KMS-11 (cell line): ENCODE data around the gene SOCS1.
A peak's percentile ranks its signal among the peaks of the same experiment; 100 is the strongest.

Source experiments
- H2AFZ ChIP-seq: fragments of 200-600 bp; sonication (generic); 2 replicates; pipeline ENCODE4 v1.6.1; 2016; ENCODE audit warnings: antibody characterized with exemption, mixed run types, low read depth
- H3K27ac ChIP-seq: fragments of 200-600 bp; sonication (generic); 2 replicates; pipeline ENCODE4 v1.6.1; 2016; ENCODE audit warnings: mild to moderate bottlenecking, mixed run types
- H3K27me3 ChIP-seq: fragments of 200-600 bp; sonication (generic); 2 replicates; pipeline ENCODE4 v1.6.1; 2017; ENCODE audit warnings: mild to moderate bottlenecking, low read depth, mixed run types, moderate library complexity; ENCODE audit not compliant: insufficient read depth
- H3K36me3 ChIP-seq: fragments of 200-600 bp; sonication (generic); 2 replicates; pipeline ENCODE4 v1.6.1; 2017; ENCODE audit warnings: mild to moderate bottlenecking, mixed run types; ENCODE audit not compliant: insufficient read depth
- H3K4me1 ChIP-seq: fragments of 200-600 bp; sonication (generic); 2 replicates; pipeline ENCODE4 v1.6.1; 2016; ENCODE audit warnings: mild to moderate bottlenecking, low read depth, mixed run types; ENCODE audit not compliant: poor library complexity, severe bottlenecking
- H3K4me2 ChIP-seq: fragments of 200-600 bp; sonication (generic); 2 replicates; pipeline ENCODE4 v1.7.0; 2016; ENCODE audit warnings: mild to moderate bottlenecking, mixed run types
- H3K4me3 ChIP-seq: fragments of 200-600 bp; sonication (generic); IDR thresholded peaks from 2 replicates; pipeline ENCODE4 v1.6.1; 2017; ENCODE audit warnings: low read depth, low read length, mixed read lengths; ENCODE audit not compliant: insufficient read depth
- H3K79me2 ChIP-seq: fragments of 200-600 bp; sonication (generic); 2 replicates; pipeline ENCODE4 v1.6.1; 2016; ENCODE audit warnings: low read depth, mixed run types; ENCODE audit not compliant: insufficient read depth
- H3K9ac ChIP-seq: fragments of 200-600 bp; sonication (generic); 2 replicates; pipeline ENCODE4 v1.6.1; 2016; ENCODE audit warnings: mild to moderate bottlenecking, mixed run types
- H4K20me1 ChIP-seq: fragments of 200-600 bp; sonication (generic); 2 replicates; pipeline ENCODE4 v1.6.1; 2016; ENCODE audit warnings: mild to moderate bottlenecking, mixed run types; ENCODE audit not compliant: insufficient read depth
- CTCF ChIP-seq: fragments of 200-600 bp; sonication (generic); conservative IDR thresholded peaks from 2 replicates; pipeline ENCODE4 v1.6.1; 2017; ENCODE audit warnings: low read depth, mild to moderate bottlenecking, antibody characterized with exemption, low read length, moderate library complexity, mixed read lengths

Gene SOCS1

GRCh38 chr16:11298143-11298900 lies 42.3 kb upstream of the SOCS1 start:
- no peaks in the 10 kb centered on the region for H4K20me1 ChIP-seq
- no peak overlapping the region for H3K27ac ChIP-seq
- no peak overlapping the region for H3K9ac ChIP-seq
- no peak overlapping the region for H3K4me3 ChIP-seq
- no peak overlapping the region for H2AFZ ChIP-seq
- H3K79me2 ChIP-seq, result no peaks in the 10 kb centered on the region
- H3K4me2 ChIP-seq, result peak overlapping the region; percentile 62
- no peaks in the 10 kb centered on the region for H3K36me3 ChIP-seq
- H3K4me1 ChIP-seq, result peaks cover 45% of the 10 kb centered on the region
- peaks cover 42% of the 10 kb centered on the region for H3K27me3 ChIP-seq
- no peak for TF ChIP-seq CTCF

- Histone ChIP-seq H3K4me3 (no peak overlapping the region), H3K36me3 (no peaks in the 10 kb centered on the region), H3K4me1 (peaks cover 38% of the 10 kb centered on the region), H3K4me2 (peak overlapping the region; percentile 62), H2AFZ (no peak overlapping the region), H3K27me3 (peaks cover 42% of the 10 kb centered on the region), H3K27ac (no peak overlapping the region), H3K79me2 (no peaks in the 10 kb centered on the region), H4K20me1 (no peaks in the 10 kb centered on the region), H3K9ac (no peak overlapping the region)
- TF ChIP-seq CTCF, result no peak
These were observed 41.6 kb upstream of the SOCS1 start for GRCh38 chr16:11297492-11298142.

- Histone ChIP-seq H3K9ac (no peak overlapping the region), H3K27ac (no peak overlapping the region), H2AFZ (no peak overlapping the region), H3K36me3 (no peaks in the 10 kb centered on the region), H3K79me2 (no peaks in the 10 kb centered on the region), H4K20me1 (no peaks in the 10 kb centered on the region), H3K4me2 (peak overlapping the region; percentile 62), H3K4me1 (peaks cover 31% of the 10 kb centered on the region), H3K27me3 (peaks cover 47% of the 10 kb centered on the region), H3K4me3 (no peak overlapping the region)
- TF ChIP-seq CTCF, result no peak
These were observed 40.9 kb upstream of the SOCS1 start for GRCh38 chr16:11296706-11297491.

- Histone ChIP-seq H3K79me2 (no peaks in the 10 kb centered on the region), H3K27ac (no peak overlapping the region), H4K20me1 (no peaks in the 10 kb centered on the region), H3K4me3 (no peak overlapping the region), H3K36me3 (no peaks in the 10 kb centered on the region), H3K27me3 (peaks cover 50% of the 10 kb centered on the region), H3K4me1 (peaks cover 28% of the 10 kb centered on the region), H2AFZ (no peak overlapping the region), H3K4me2 (no peak overlapping the region), H3K9ac (no peak overlapping the region)
- TF ChIP-seq CTCF, result no peak
These were observed 40.3 kb upstream of the SOCS1 start for GRCh38 chr16:11296351-11296705.
